GM23248 (cell line): ENCODE data around the gene GAK. TPM values are rescaled to one million over a fixed set of nuclear protein-coding genes. Genes with fewer than 3 reads are reported as not detected.

Experiments
- DNase-seq: peaks from one replicate; pipeline ENCODE4 v3.0.0-alpha.2; 2015
- H2AFZ ChIP-seq: fragments of 200-600 bp; sonication (generic); 2 replicates; pipeline ENCODE4 v1.6.1; 2016; ENCODE audit warnings: antibody characterized with exemption
- H3F3A ChIP-seq: fragments of 200-600 bp; sonication (generic); 2 replicates; pipeline ENCODE4 v1.6.1; 2016; ENCODE audit warnings: mild to moderate bottlenecking, antibody characterized with exemption, mixed run types; ENCODE audit not compliant: insufficient read depth
- H3K27ac ChIP-seq: fragments of 200-600 bp; sonication (generic); 2 replicates; pipeline ENCODE4 v1.5.1; 2016; ENCODE audit warnings: mild to moderate bottlenecking
- H3K27me3 ChIP-seq: fragments of 200-600 bp; sonication (generic); replicated peaks from 2 replicates; pipeline ENCODE4 v1.6.1; 2016; ENCODE audit warnings: mild to moderate bottlenecking; ENCODE audit not compliant: insufficient read depth
- H3K36me3 ChIP-seq: fragments of 200-600 bp; sonication (generic); 2 replicates; pipeline ENCODE4 v1.6.1; 2016; ENCODE audit warnings: low read depth, mild to moderate bottlenecking
- H3K4me1 ChIP-seq: fragments of 200-600 bp; sonication (generic); 2 replicates; pipeline ENCODE4 v1.6.1; 2016; ENCODE audit warnings: mild to moderate bottlenecking; ENCODE audit not compliant: insufficient read depth
- H3K4me2 ChIP-seq: fragments of 200-600 bp; sonication (generic); one replicate; pipeline ENCODE4 v1.6.1; 2016; ENCODE audit warnings: mild to moderate bottlenecking; ENCODE audit not compliant: unreplicated experiment
- H3K4me3 ChIP-seq: fragments of 200-600 bp; sonication (generic); 2 replicates; pipeline ENCODE4 v1.5.1; 2016; ENCODE audit warnings: mild to moderate bottlenecking
- H3K79me2 ChIP-seq: fragments of 200-600 bp; sonication (generic); 2 replicates; pipeline ENCODE4 v1.6.1; 2016; ENCODE audit warnings: mild to moderate bottlenecking; ENCODE audit not compliant: insufficient read depth
- H3K9ac ChIP-seq: fragments of 200-600 bp; sonication (generic); 2 replicates; pipeline ENCODE4 v1.6.1; 2016; ENCODE audit warnings: mild to moderate bottlenecking
- H3K9me2 ChIP-seq: fragments of 200-600 bp; sonication (generic); 2 replicates; pipeline ENCODE4 v1.6.1; 2016; ENCODE audit warnings: mixed run types, mild to moderate bottlenecking, moderate library complexity; ENCODE audit not compliant: insufficient read depth
- H3K9me3 ChIP-seq: fragments of 200-600 bp; sonication (generic); one replicate; pipeline ENCODE4 v1.6.1; 2017; ENCODE audit warnings: low read depth
- H4K20me1 ChIP-seq: fragments of 200-600 bp; sonication (generic); 2 replicates; pipeline ENCODE4 v1.6.0; 2016; ENCODE audit not compliant: insufficient read depth
- EZH2 ChIP-seq: fragments of 200-600 bp; sonication (generic); IDR thresholded peaks from 2 replicates; pipeline ENCODE4 v1.6.1; 2018; ENCODE audit warnings: antibody characterized with exemption, mild to moderate bottlenecking; ENCODE audit not compliant: insufficient read depth, poor library complexity, severe bottlenecking
- EZH2phosphoT487 ChIP-seq: fragments of 200-600 bp; sonication (generic); IDR thresholded peaks from 2 replicates; pipeline ENCODE4 v1.6.1; 2018; ENCODE audit warnings: antibody characterized with exemption, moderate library complexity, mild to moderate bottlenecking, low read depth; ENCODE audit not compliant: insufficient read depth
- WGBS, 2 experiments: methylation state at CpG; one replicate each; pipeline ENCODE4 v1.1.6; 2015 to 2017; ENCODE audit warnings: low lambda C conversion rate in 2 of 2, low coverage in 1 of 2; ENCODE audit errors: missing lambda C conversion rate in 2 of 2; 5-methylcytosine and 5-hydroxymethylcytosine counted together
- in situ Hi-C: fragments of 300-500 bp; cut with MboI; formaldehyde crosslinking; loops from 2 replicates; pipeline ENCODE4 v1.15.0; 2020
- polyA plus RNA-seq: library from polyadenylated mRNA; unstranded; fragments of >200 nt; fragmentation: Nextera tagmentation; extraction: Ambion mirVana; gene quantifications from 2 replicates; pipeline ENCODE4 v1.2.1, GENCODE V29; 2016
- total RNA-seq: library from RNA; depleted of rRNA; stranded (reverse); fragments of >200 nt; shearing (Covaris generic); gene quantifications from 2 replicates; pipeline ENCODE4 v1.2.3, GENCODE V29; 2014

The GAK gene
- total and polyA plus RNA-seq, 2 experiments from 2014 or later: 41.1 to 86.7 TPM

DNA sequence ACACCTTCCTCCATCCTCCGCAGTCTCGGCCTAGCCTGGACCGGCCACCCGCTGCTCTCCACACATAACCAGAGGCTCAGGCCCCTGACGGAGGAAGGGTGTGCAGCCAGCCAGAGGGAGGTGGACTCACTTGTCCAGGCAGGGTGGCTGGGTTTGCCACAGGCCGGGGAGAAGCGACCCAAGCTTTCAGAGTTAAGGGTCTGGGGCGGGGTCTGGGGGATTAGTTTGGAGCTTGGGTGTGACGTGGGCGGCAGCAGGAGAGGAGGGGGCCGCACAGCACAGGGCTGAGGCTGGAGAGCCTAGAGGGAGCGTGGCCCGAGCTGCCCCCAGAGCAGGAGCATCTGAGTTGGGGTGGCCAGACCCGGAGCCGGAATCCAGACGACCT lies 83.8 kb downstream of the GAK start:
- 92% methylated on average over 16 of the region's 16 CpGs for WGBS, 2 experiments
- peaks cover 4% of the 10 kb centered on the region; the same call in 1 of the 2 replicates for H3K36me3 ChIP-seq
- H3F3A ChIP-seq: no peaks in the 10 kb centered on the region
- no peaks in the 10 kb centered on the region for H3K79me2 ChIP-seq
- no peak overlapping the region for H2AFZ ChIP-seq
- in situ Hi-C loops: no loop called here
- no peak overlapping the region for H3K27ac ChIP-seq
- no peaks in the 10 kb centered on the region for H3K9me2 ChIP-seq
- no peaks in the 10 kb centered on the region for H4K20me1 ChIP-seq
- H3K9ac ChIP-seq: no peak overlapping the region
- no peak for TF ChIP-seq EZH2
- TF ChIP-seq EZH2phosphoT487: no peak
- H3K27me3 ChIP-seq: no peaks in the 10 kb centered on the region
- DNase-seq: no peak
- H3K4me1 ChIP-seq: peaks cover 14% of the 10 kb centered on the region
- no peaks in the 10 kb centered on the region for H3K9me3 ChIP-seq
- H3K4me2 ChIP-seq: no peak overlapping the region
- no peak overlapping the region for H3K4me3 ChIP-seq

DNA sequence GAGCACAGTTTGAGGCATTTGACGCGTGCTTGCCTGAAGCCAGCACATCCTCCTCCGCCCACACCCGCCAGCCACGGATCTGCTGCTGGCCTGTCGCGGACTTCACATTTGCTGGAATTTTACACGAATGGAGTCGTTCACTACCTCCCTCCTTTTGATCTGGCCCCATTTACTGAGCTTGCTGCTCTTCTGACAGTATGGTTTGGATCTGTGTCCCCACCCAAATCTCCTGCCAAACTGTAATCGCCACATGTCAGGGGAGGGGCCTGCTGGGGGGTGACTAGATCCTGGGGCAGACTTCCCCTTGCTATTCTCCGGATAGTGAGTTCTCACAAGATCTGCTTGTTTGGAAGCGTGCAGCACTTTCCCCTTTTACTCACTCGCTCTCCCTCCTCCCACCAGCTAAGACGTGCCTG lies 86.3 kb downstream of the GAK start:
- peak overlapping the region; percentile 59 for H3K9ac ChIP-seq
- in situ Hi-C loops: no loop called here
- H3K4me1 ChIP-seq: peaks cover 14% of the 10 kb centered on the region
- H3K27ac ChIP-seq: peak overlapping the region; percentile 86
- WGBS, 2 experiments: 5 to 10% methylated on average over 14 of the region's 14 CpGs
- H3K4me2 ChIP-seq: peak overlapping the region; percentile 79
- H3K79me2 ChIP-seq: no peaks in the 10 kb centered on the region
- DNase-seq: peak; percentile 83
- no peaks in the 10 kb centered on the region for H4K20me1 ChIP-seq
- peak overlapping the region; percentile 21 for H3K4me3 ChIP-seq
- no peaks in the 10 kb centered on the region for H3K27me3 ChIP-seq
- peaks cover 4% of the 10 kb centered on the region; the same call in 1 of the 2 replicates for H3K36me3 ChIP-seq
- peak overlapping the region; percentile 58 for H2AFZ ChIP-seq
- H3K9me2 ChIP-seq: no peaks in the 10 kb centered on the region
- H3F3A ChIP-seq: no peaks in the 10 kb centered on the region
- no peak for TF ChIP-seq EZH2phosphoT487
- TF ChIP-seq EZH2: no peak
- no peaks in the 10 kb centered on the region for H3K9me3 ChIP-seq

DNA sequence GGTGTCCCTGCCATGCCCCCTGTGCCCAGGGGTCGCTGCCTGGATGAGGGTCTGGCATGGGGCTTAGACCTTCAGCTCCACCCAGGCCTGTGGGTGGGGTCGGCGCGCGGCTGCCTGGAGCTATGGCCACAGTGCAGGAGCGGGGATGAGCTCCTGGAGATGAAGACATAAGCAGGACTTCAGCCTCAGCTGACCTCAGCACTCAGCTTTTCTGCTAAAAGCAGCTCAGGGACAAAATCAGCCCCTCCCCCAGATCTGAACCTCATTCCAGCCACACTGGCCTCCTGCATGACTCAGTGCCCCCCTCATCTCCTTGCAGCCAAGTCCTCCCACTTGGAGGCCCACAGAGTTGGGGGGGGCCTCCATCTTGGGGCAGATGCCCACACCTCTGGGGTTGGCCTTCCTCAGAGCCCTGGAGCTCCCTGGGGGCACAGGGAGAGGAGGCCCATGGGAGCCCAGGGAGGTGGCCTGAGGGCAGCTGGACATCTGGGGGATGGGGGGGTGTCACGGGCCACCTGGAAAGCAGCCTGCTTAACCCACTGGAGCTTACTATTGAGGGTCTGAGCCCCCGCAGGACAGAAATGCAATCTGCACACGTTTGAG lies 86.8 kb downstream of the GAK start:
- in situ Hi-C loops: no loop called here
- TF ChIP-seq EZH2phosphoT487: no peak
- TF ChIP-seq EZH2: no peak
- DNase-seq: peak; percentile 77
- Histone ChIP-seq H3K27ac (peak overlapping the region; percentile 86), H3K4me2 (peak overlapping the region; percentile 79), H3K4me3 (peak overlapping the region; percentile 21), H3K9me3 (no peaks in the 10 kb centered on the region), H3K27me3 (no peaks in the 10 kb centered on the region), H3K9ac (peak overlapping the region; percentile 59), H4K20me1 (no peaks in the 10 kb centered on the region), H3F3A (no peaks in the 10 kb centered on the region), H3K79me2 (no peaks in the 10 kb centered on the region), H3K9me2 (no peaks in the 10 kb centered on the region), H2AFZ (peak overlapping the region; percentile 58), H3K36me3 (peaks cover 4% of the 10 kb centered on the region; the same call in 1 of the 2 replicates), H3K4me1 (peaks cover 14% of the 10 kb centered on the region)
- 53% methylated on average over 9 of the region's 9 CpGs for WGBS, 2 experiments

DNA sequence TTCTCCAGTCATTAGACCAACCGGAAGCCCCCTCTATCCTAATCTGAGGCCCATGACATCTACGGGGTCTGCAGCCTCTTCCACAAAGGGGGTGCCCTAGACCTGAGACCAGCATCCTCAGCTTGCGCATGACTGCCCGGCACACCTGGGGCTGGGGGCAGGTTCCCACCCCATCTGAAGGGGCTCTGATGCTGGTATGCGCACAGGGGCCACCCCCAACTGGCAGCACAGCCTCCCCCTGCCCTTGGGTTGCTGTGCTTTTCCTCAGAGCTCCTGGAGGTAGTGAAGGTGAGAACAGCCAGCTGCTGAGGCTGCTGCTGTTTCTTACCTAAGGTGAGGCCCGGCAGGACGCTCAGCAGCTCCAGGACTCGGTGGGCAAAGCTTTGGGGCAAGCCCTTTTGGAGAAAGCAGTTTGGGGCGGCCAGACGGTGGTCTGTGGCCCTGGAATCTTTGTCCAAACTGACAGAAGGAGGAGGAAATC lies 87.3 kb downstream of the GAK start:
- Histone ChIP-seq H3K9me2 (no peaks in the 10 kb centered on the region), H3K27ac (peak overlapping the region; percentile 86), H3K9me3 (no peaks in the 10 kb centered on the region), H3K4me2 (peak overlapping the region; percentile 79), H3F3A (no peaks in the 10 kb centered on the region), H3K4me3 (peak overlapping the region; percentile 21; the same call in 1 of the 2 replicates), H3K27me3 (no peaks in the 10 kb centered on the region), H3K4me1 (peaks cover 14% of the 10 kb centered on the region), H3K9ac (peak overlapping the region; percentile 59; the same call in 1 of the 2 replicates), H2AFZ (no peak overlapping the region), H4K20me1 (no peaks in the 10 kb centered on the region), H3K79me2 (no peaks in the 10 kb centered on the region), H3K36me3 (peaks cover 4% of the 10 kb centered on the region; the same call in 1 of the 2 replicates)
- TF ChIP-seq EZH2phosphoT487 (no peak), EZH2 (no peak)
- no peak for DNase-seq
- in situ Hi-C loops: no loop called here
- 92 to 96% methylated on average over 10 of the region's 10 CpGs for WGBS, 2 experiments
